ENCODE data around the gene TSHR. TPM values are rescaled to one million over a fixed set of nuclear protein-coding genes. Genes with fewer than 3 reads are reported as not detected.

Gene TSHR
- total RNA-seq, 3 donors from 2014 or later (not counting 1 experiment from before 2014, with no cell fraction given) = 0.80 TPM; not detected in 2

DNA sequence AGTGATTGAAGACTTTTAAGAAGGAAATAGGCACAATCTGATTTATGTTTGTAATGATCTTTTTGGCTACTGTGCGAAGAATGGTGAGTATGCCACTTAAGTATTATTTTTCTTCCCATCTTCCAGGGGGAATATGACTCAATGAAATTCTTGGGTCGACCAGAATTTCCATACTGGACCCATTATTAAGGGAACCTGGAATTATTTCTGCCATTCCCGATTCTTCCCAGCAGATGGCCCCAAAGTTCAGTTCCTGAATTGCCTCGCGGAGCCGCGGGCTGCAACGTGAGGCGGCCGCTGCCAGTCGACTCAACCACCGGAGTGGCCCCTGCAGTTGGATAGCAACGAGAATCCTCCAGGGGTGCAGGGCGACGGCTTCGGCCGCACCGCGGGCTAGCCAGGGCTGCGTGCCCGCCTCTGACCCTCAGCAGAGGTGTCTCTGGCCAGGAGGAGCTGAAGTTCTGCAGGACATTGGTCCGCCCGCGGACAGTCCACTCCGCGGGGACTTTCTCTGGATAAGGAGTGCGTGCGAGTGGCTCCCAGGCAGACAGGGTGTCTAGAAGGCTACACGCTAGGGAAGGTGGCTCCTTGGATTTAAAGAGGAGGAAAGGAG is 628 bp upstream of the TSHR start:
- H3K27me3 Mint-ChIP-seq (ENCODE audit: low read depth in 2 of 2) = peaks cover 33 to 46% of the 10 kb centered on the region in 2 donors
- ATAC-seq = peak; percentile 80 to 82 (median 81)

DNA sequence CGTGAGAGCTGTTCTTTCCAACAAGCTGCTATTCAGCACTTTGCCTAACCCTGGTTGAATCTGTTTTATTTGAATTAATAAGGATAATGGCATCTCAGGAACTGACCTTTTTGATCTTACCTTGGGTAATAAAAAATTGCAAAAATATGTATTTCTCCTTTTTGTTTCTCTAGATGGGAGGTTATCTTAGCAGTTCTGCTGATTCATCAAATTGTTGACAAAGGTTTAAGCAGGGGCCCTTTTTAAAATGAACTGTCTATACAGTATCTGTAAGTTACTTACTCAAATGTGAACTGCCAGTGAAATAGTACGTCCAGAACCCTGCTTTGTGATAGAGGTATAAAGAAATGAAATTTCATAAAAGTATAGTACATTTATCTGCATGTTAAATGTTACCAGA is 681 bp downstream of the TSHR start:
- H3K36me3 Mint-ChIP-seq = no peaks in the 10 kb centered on the region
- peaks cover 29 to 30% of the 10 kb centered on the region in 2 donors for H3K4me1 Mint-ChIP-seq
- intact Hi-C loops (cut with micrococcal nuclease) = no loop called here
- peaks cover 7% of the 10 kb centered on the region for H3K27me3 ChIP-seq (ENCODE audit: control insufficient read depth, insufficient read depth, low read length)
- ATAC-seq (no peak), DNase-seq (no peak)
- H3K36me3 ChIP-seq (ENCODE audit: control insufficient read depth, insufficient read depth, low read length) = no peaks in the 10 kb centered on the region
- 100% methylated on average over 1 of the region's 2 CpGs for WGBS (ENCODE audit: insufficient coverage)
- H3K27ac Mint-ChIP-seq = no peak overlapping the region
- H3K27ac ChIP-seq (ENCODE audit: low read length) = no peak overlapping the region
- H3K27me3 Mint-ChIP-seq (ENCODE audit: low read depth in 2 of 2) = peaks cover 25 to 33% of the 10 kb centered on the region in 2 donors
- H3K4me3 Mint-ChIP-seq = peak overlapping the region; percentile 14
- peaks cover 18% of the 10 kb centered on the region for H3K4me1 ChIP-seq (ENCODE audit: control insufficient read depth, insufficient read depth, low read length)
- TF ChIP-seq, protein P1, sequence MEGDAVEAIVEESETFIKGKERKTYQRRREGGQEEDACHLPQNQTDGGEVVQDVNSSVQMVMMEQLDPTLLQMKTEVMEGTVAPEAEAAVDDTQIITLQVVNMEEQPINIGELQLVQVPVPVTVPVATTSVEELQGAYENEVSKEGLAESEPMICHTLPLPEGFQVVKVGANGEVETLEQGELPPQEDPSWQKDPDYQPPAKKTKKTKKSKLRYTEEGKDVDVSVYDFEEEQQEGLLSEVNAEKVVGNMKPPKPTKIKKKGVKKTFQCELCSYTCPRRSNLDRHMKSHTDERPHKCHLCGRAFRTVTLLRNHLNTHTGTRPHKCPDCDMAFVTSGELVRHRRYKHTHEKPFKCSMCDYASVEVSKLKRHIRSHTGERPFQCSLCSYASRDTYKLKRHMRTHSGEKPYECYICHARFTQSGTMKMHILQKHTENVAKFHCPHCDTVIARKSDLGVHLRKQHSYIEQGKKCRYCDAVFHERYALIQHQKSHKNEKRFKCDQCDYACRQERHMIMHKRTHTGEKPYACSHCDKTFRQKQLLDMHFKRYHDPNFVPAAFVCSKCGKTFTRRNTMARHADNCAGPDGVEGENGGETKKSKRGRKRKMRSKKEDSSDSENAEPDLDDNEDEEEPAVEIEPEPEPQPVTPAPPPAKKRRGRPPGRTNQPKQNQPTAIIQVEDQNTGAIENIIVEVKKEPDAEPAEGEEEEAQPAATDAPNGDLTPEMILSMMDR (IDR thresholded peaks at IDR 0.05) = no peak
- no peaks in the 10 kb centered on the region for H3K9me3 ChIP-seq (ENCODE audit: control insufficient read depth, insufficient read depth, low read length)
- H3K4me3 ChIP-seq (ENCODE audit: low read length) = no peak overlapping the region
- no peaks in the 10 kb centered on the region for H3K9me3 Mint-ChIP-seq

More for the DNA sequence above, 628 bp upstream of the TSHR start:
- Mint-ChIP-seq H3K27ac (peak overlapping the region; percentile 35 to 82), H3K9me3 (no peaks in the 10 kb centered on the region), H3K4me3 (peak overlapping the region; percentile 89), H3K36me3 (no peaks in the 10 kb centered on the region), H3K4me1 (peaks cover 22 to 24% of the 10 kb centered on the region in 2 donors)
- no peak overlapping the region for H3K27ac ChIP-seq (ENCODE audit: low read length)
- H3K27me3 ChIP-seq (ENCODE audit: control insufficient read depth, insufficient read depth, low read length) = peaks cover 7% of the 10 kb centered on the region
- H3K9me3 ChIP-seq (ENCODE audit: control insufficient read depth, insufficient read depth, low read length) = no peaks in the 10 kb centered on the region
- intact Hi-C loops (cut with micrococcal nuclease) = loop anchor here (1.0 to 2.0 kb wide), 4 partner anchors 33 to 510 kb away; no protein-coding TSS in a partner anchor
- WGBS (ENCODE audit: insufficient coverage) = under 1% methylated on average over 28 of the region's 29 CpGs
- H3K4me1 ChIP-seq (ENCODE audit: control insufficient read depth, insufficient read depth, low read length) = peaks cover 14% of the 10 kb centered on the region
- TF ChIP-seq, protein P1 (IDR thresholded peaks at IDR 0.05) = peak; percentile 79
- peak overlapping the region; percentile 43 for H3K4me3 ChIP-seq (ENCODE audit: low read length)
- H3K36me3 ChIP-seq (ENCODE audit: control insufficient read depth, insufficient read depth, low read length) = no peaks in the 10 kb centered on the region
- peak; percentile 60 to 87 for DNase-seq

DNA sequence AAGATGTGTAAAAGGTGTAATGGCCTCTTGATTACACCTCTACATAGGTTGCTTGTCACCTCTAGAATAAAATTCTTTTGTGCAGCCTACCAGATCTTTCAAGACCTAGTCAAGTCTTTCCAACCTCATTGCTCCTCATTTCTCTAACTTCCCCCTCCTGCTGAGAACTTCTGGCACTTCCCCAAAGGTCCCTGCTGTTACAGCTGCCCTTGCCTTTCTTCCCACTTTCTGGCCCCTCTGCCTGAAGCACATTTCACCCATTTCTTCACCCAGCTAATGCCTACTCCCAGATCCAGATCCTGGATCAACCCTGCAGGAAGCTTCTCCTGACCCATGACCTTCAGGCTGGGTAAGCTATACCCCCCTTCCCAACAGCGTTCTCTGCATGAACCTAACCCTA is 1.5 kb downstream of the TSHR start:
- no peak overlapping the region for H3K27ac ChIP-seq (ENCODE audit: low read length)
- DNase-seq = no peak
- H3K4me3 ChIP-seq (ENCODE audit: low read length) = no peak overlapping the region
- WGBS (ENCODE audit: insufficient coverage) = 94% methylated on average over 1 of the region's 1 CpG
- intact Hi-C loops (cut with micrococcal nuclease) = no loop called here
- TF ChIP-seq, protein P1 (IDR thresholded peaks at IDR 0.05) = no peak
- no peak overlapping the region for H3K27ac Mint-ChIP-seq
- no peaks in the 10 kb centered on the region for H3K36me3 Mint-ChIP-seq
- H3K4me1 ChIP-seq (ENCODE audit: control insufficient read depth, insufficient read depth, low read length) = peaks cover 18% of the 10 kb centered on the region
- no peak for ATAC-seq
- no peak overlapping the region for H3K4me3 Mint-ChIP-seq
- peaks cover 18 to 25% of the 10 kb centered on the region in 2 donors for H3K27me3 Mint-ChIP-seq (ENCODE audit: low read depth in 2 of 2)
- peaks cover 7% of the 10 kb centered on the region for H3K27me3 ChIP-seq (ENCODE audit: control insufficient read depth, insufficient read depth, low read length)
- peaks cover 29 to 30% of the 10 kb centered on the region in 2 donors for H3K4me1 Mint-ChIP-seq
- no peaks in the 10 kb centered on the region for H3K9me3 Mint-ChIP-seq
- H3K36me3 ChIP-seq (ENCODE audit: control insufficient read depth, insufficient read depth, low read length) = no peaks in the 10 kb centered on the region
- no peaks in the 10 kb centered on the region for H3K9me3 ChIP-seq (ENCODE audit: control insufficient read depth, insufficient read depth, low read length)
